NCI-H187 treated with DMSO at 0.1 percent for 48 hours (cell line): ENCODE results near the gene UNC5A.
"Not testable (repeated sequence)": the region's sequence is repeated elsewhere in the genome, so short reads cannot be mapped to it uniquely, and the experiment has no call there.

Experiments used
- DNase-seq: peaks from one replicate; lab custom pipeline; 2025; lab: John Stamatoyannopoulos, UW

Gene UNC5A

GRCh38 chr5:176863765-176864098 lies 53.4 kb downstream of the UNC5A start:
- DNase-seq: no peak

GRCh38 chr5:176864755-176865154 lies 54.4 kb downstream of the UNC5A start:
- DNase-seq: no peak

GRCh38 chr5:176865964-176866363 lies 55.6 kb downstream of the UNC5A start:
- no peak for DNase-seq

- DNase-seq: no peak
Measured at GRCh38 chr5:176866707-176867310, 56.5 kb downstream of the UNC5A start.

- DNase-seq: no peak
Measured at GRCh38 chr5:176868126-176868525, 57.8 kb downstream of the UNC5A start.

GRCh38 chr5:176868731-176869130 lies 58.4 kb downstream of the UNC5A start:
- no peak for DNase-seq

GRCh38 chr5:176869501-176870109 lies 59.2 kb downstream of the UNC5A start:
- DNase-seq: no peak

GRCh38 chr5:176870110-176870591 lies 59.8 kb downstream of the UNC5A start:
- DNase-seq: no peak

GRCh38 chr5:176870644-176871043 lies 60.3 kb downstream of the UNC5A start:
- DNase-seq: not testable (repeated sequence)

GRCh38 chr5:176872586-176872985 lies 62.2 kb downstream of the UNC5A start:
- not testable (repeated sequence) for DNase-seq

GRCh38 chr5:176873011-176873410 lies 62.7 kb downstream of the UNC5A start:
- not testable (repeated sequence) for DNase-seq

GRCh38 chr5:176873541-176874172 lies 63.3 kb downstream of the UNC5A start:
- DNase-seq: no peak

- no peak for DNase-seq
Measured at GRCh38 chr5:176874198-176874780, 63.9 kb downstream of the UNC5A start.

- DNase-seq: no peak
Measured at GRCh38 chr5:176875014-176875550, 64.7 kb downstream of the UNC5A start.

GRCh38 chr5:176875783-176876505 lies 65.6 kb downstream of the UNC5A start:
- DNase-seq: no peak

- DNase-seq: no peak
Measured at GRCh38 chr5:176876506-176877431, 66.4 kb downstream of the UNC5A start.

- no peak for DNase-seq
Measured at GRCh38 chr5:176877793-176878331, 67.5 kb downstream of the UNC5A start.

GRCh38 chr5:176878463-176878862 lies 68.1 kb downstream of the UNC5A start:
- no peak for DNase-seq

GRCh38 chr5:176878906-176879662 lies 68.7 kb downstream of the UNC5A start:
- no peak for DNase-seq
